Loucy (cell line): ENCODE measurements around the gene CENPF.

Source experiments
- EZH2phosphoT487 ChIP-seq: fragments of 200-600 bp; IDR thresholded peaks from 2 replicates; pipeline ENCODE4 v1.6.1; 2018; ENCODE audit warnings: antibody characterized with exemption, mild to moderate bottlenecking, moderate library complexity, borderline replicate concordance
- TF ChIP-seq, protein P1 (sequence below): fragments of 200-600 bp; sonication (generic); conservative IDR thresholded peaks from 2 replicates; pipeline ENCODE4 v1.5.1; 2014; ENCODE audit warnings: mild to moderate bottlenecking, antibody characterized with exemption, low read length

DNA sequence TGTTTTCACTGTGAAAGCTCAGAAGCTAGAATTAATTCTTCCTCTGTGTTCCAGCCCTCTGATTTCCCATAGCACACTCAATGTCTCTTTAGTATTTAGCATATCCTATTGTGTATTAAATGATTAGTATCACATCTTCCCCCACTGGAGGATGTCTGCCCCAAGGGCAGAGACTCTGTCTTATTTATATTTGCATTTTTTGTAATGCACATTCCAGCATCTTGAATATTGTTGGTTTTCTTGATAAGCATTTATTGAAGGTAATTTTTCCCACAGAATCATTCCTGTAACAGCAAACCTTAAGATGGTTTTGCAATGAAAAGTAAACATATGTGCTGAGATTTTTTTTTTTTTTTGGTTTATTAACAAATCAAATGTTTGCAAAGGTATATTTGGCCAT is 34.1 kb downstream of the CENPF start:
- TF ChIP-seq, protein P1, sequence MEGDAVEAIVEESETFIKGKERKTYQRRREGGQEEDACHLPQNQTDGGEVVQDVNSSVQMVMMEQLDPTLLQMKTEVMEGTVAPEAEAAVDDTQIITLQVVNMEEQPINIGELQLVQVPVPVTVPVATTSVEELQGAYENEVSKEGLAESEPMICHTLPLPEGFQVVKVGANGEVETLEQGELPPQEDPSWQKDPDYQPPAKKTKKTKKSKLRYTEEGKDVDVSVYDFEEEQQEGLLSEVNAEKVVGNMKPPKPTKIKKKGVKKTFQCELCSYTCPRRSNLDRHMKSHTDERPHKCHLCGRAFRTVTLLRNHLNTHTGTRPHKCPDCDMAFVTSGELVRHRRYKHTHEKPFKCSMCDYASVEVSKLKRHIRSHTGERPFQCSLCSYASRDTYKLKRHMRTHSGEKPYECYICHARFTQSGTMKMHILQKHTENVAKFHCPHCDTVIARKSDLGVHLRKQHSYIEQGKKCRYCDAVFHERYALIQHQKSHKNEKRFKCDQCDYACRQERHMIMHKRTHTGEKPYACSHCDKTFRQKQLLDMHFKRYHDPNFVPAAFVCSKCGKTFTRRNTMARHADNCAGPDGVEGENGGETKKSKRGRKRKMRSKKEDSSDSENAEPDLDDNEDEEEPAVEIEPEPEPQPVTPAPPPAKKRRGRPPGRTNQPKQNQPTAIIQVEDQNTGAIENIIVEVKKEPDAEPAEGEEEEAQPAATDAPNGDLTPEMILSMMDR: no peak
- TF ChIP-seq EZH2phosphoT487: no peak
